Stimulated activated CD8-positive, alpha-beta memory T cell treated with anti-CD3 and anti-CD28 coated beads, Interleukin-2, amount 100 ng/mL, for 48 hours (primary cell): ENCODE results near the gene SLC13A4.
"Not testable (repeated sequence)": the region's sequence is repeated elsewhere in the genome, so short reads cannot be mapped to it uniquely, and the experiment has no call there.

Experiments used
- DNase-seq, 2 donors: peaks; one replicate each; pipeline ENCODE4 v3.0.0-alpha.2; 2020; ENCODE audit warnings: low read depth in 2 of 2

The SLC13A4 gene

GRCh38 chr7:135665042-135665441, 62.9 kb downstream of the SLC13A4 start:
- DNase-seq = no peak

GRCh38 chr7:135664046-135664589, 63.9 kb downstream of the SLC13A4 start:
- DNase-seq = no peak

- peak; percentile 94 to 96 for DNase-seq
Measured at GRCh38 chr7:135662373-135663114, 65.4 kb downstream of the SLC13A4 start, which contains the start of gene STMP1. Gene STMP1, plus strand, starts transcription at chr7:135662514.

- no peak for DNase-seq
Measured at GRCh38 chr7:135662123-135662372, 65.9 kb downstream of the SLC13A4 start.

GRCh38 chr7:135661311-135662122, 66.5 kb downstream of the SLC13A4 start:
- DNase-seq = no peak

GRCh38 chr7:135659159-135659846, 68.7 kb downstream of the SLC13A4 start:
- no peak for DNase-seq

- DNase-seq = no peak
Measured at GRCh38 chr7:135658564-135658963, 69.4 kb downstream of the SLC13A4 start.

- DNase-seq = no peak
Measured at GRCh38 chr7:135653340-135654080, 74.5 kb downstream of the SLC13A4 start.

- no peak for DNase-seq
Measured at GRCh38 chr7:135650831-135651573, 77.0 kb downstream of the SLC13A4 start.

GRCh38 chr7:135648235-135648634, 79.8 kb downstream of the SLC13A4 start:
- no peak for DNase-seq

- DNase-seq = no peak
Measured at GRCh38 chr7:135647755-135648154, 80.2 kb downstream of the SLC13A4 start.

- no peak for DNase-seq
Measured at GRCh38 chr7:135645296-135645904, 82.6 kb downstream of the SLC13A4 start.

- DNase-seq = no peak
Measured at GRCh38 chr7:135644729-135645128, 83.3 kb downstream of the SLC13A4 start.

GRCh38 chr7:135644154-135644553, 83.8 kb downstream of the SLC13A4 start:
- DNase-seq = no peak

GRCh38 chr7:135639690-135640089, 88.3 kb downstream of the SLC13A4 start:
- DNase-seq = not testable (repeated sequence)

- DNase-seq = no peak
Measured at GRCh38 chr7:135634191-135634878, 93.7 kb downstream of the SLC13A4 start.
